K562 (cell line): ENCODE measurements around the gene CCNL1. TPM values are rescaled to one million over a fixed set of nuclear protein-coding genes. Genes with fewer than 3 reads are reported as not detected.

Experiments used
- HDAC3 ChIP-seq: fragments of 450-650 bp; IDR thresholded peaks from 2 replicates; pipeline ENCODE4 v1.6.1; 2018; ENCODE audit warnings: borderline replicate concordance, mild to moderate bottlenecking, moderate library complexity; ENCODE audit not compliant: partially characterized antibody
- KHSRP ChIP-seq: fragments of 450-650 bp; IDR thresholded peaks from 2 replicates; pipeline ENCODE4 v1.6.1; 2017
- KLF13 ChIP-seq: fragments of 450-650 bp; IDR thresholded peaks from 2 replicates; pipeline ENCODE4 v1.6.1; 2016; ENCODE audit warnings: missing genetic modification characterization, low read depth, mild to moderate bottlenecking, missing compliant biosample characterization, moderate library complexity, borderline replicate concordance
- RHOXF2B ChIP-seq: fragments of 250-450 bp; sonication (Bioruptor Pico); conservative IDR thresholded peaks from 2 replicates; pipeline ENCODE4 v1.5.1; 2021
- SUPT5H ChIP-seq: fragments of 450-650 bp; IDR thresholded peaks from 2 replicates; pipeline ENCODE4 v1.6.1; 2016
- ZBTB40 ChIP-seq, 2 experiments: fragments of 450-650 bp in 1 of 2; sonication (generic) in 1 of 2; formaldehyde crosslinking in 1 of 2; IDR thresholded peaks; 2 replicates each; pipeline versions ENCODE4 v1.7.1 to v1.9.0; 2016 to 2022; ENCODE audit warnings: inconsistent platforms in 1 of 2, mild to moderate bottlenecking in 1 of 2, missing genetic modification reagents in 1 of 2
- ZNF146 ChIP-seq: IDR thresholded peaks from one replicate; pipeline ENCODE4 v1.6.1; 2018; ENCODE audit warnings: missing compliant biosample characterization; ENCODE audit not compliant: unreplicated experiment
- polyA plus RNA-seq, 8 experiments: library from polyadenylated mRNA; depleted of rRNA in 4 of 8; stranded (reverse) in 5 of 8; unstranded in 3 of 8; fragments of >200 nt; fragmentation: Nextera tagmentation in 2 of 8; fragmentation: Illumina TruSeq in 1 of 8; extraction: Ambion mirVana in 2 of 8; extraction: Trizol in 1 of 8; gene quantifications; 2 replicates each; pipeline versions ENCODE4 v1.2.1 to v1.2.3, GENCODE V29; 2011 to 2014; ENCODE audit warnings: inconsistent platforms in 1 of 8, missing spikeins in 1 of 8
- total RNA-seq, 7 experiments: library from RNA; depleted of rRNA in 6 of 7; stranded (reverse); fragments of >200 nt in 6 of 7; fragmentation: Illumina TruSeq in 2 of 7; extraction: Trizol in 2 of 7; gene quantifications; 2 replicates each; pipeline versions ENCODE4 v1.2.1 to v1.2.3, GENCODE V29; 2011 to 2021; ENCODE audit warnings: low replicate concordance in 1 of 7
- TF ChIP-seq, protein P1 (sequence below), 2 experiments: fragments of 200-800 bp in 1 of 2; sonication (Bioruptor generic) in 1 of 2; sonication (generic) in 1 of 2; formaldehyde crosslinking in 1 of 2; IDR thresholded peaks in 1 of 2; conservative IDR thresholded peaks in 1 of 2; 2 replicates each; pipeline versions ENCODE4 v1.5.0 to v1.6.1; 2016 to 2020; ENCODE audit warnings: missing compliant biosample characterization in 1 of 2, missing genetic modification characterization in 1 of 2, missing genetic modification reagents in 1 of 2
- TF ChIP-seq, protein P2 (sequence below): IDR thresholded peaks from 2 replicates; pipeline ENCODE4 v1.6.1; 2016; ENCODE audit warnings: missing genetic modification characterization, missing compliant biosample characterization

Gene CCNL1
- total and polyA plus RNA-seq, 9 of the 15 experiments (the other 6 are each of a cell fraction or from before 2014, with no cell fraction given) = 16.1 to 186 (median 132) TPM

GRCh38 chr3:157174649-157175498, 14.9 kb upstream of the CCNL1 start (continued):
- TF ChIP-seq KHSRP (no peak), SUPT5H (peak; percentile 93), KLF13 (tag) (peak; percentile 96), ZNF146 (CRISPR knock-in tag) (peak; percentile 4), RHOXF2B (no peak), ZBTB40 (IDR thresholded peaks at IDR 0.05) (peak; percentile 91), ZBTB40 (CRISPR knock-in tag; IDR thresholded peaks at IDR 0.05) (no peak), HDAC3 (no peak)
- TF ChIP-seq, protein P1, sequence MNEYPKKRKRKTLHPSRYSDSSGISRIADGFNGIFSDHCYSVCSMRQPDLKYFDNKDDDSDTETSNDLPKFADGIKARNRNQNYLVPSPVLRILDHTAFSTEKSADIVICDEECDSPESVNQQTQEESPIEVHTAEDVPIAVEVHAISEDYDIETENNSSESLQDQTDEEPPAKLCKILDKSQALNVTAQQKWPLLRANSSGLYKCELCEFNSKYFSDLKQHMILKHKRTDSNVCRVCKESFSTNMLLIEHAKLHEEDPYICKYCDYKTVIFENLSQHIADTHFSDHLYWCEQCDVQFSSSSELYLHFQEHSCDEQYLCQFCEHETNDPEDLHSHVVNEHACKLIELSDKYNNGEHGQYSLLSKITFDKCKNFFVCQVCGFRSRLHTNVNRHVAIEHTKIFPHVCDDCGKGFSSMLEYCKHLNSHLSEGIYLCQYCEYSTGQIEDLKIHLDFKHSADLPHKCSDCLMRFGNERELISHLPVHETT (CRISPR knock-in tag; conservative IDR thresholded peaks at IDR 0.05 in 1 of 2, IDR thresholded peaks at IDR 0.05 in 1 of 2) = peak in 1 of 2 experiments; percentile 94; a peak in 2 of 4 replicates
- TF ChIP-seq, protein P2, sequence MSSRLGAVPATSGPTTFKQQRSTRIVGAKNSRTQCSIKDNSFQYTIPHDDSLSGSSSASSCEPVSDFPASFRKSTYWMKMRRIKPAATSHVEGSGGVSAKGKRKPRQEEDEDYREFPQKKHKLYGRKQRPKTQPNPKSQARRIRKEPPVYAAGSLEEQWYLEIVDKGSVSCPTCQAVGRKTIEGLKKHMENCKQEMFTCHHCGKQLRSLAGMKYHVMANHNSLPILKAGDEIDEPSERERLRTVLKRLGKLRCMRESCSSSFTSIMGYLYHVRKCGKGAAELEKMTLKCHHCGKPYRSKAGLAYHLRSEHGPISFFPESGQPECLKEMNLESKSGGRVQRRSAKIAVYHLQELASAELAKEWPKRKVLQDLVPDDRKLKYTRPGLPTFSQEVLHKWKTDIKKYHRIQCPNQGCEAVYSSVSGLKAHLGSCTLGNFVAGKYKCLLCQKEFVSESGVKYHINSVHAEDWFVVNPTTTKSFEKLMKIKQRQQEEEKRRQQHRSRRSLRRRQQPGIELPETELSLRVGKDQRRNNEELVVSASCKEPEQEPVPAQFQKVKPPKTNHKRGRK (tag) = no peak
